Measurements from ENCODE around the gene FITM2.
A peak's percentile ranks its signal among the peaks of the same experiment; 100 is the strongest.
"Not testable (repeated sequence)": the region's sequence is repeated elsewhere in the genome, so short reads cannot be mapped to it uniquely, and the experiment has no call there.

The FITM2 gene, protein sequence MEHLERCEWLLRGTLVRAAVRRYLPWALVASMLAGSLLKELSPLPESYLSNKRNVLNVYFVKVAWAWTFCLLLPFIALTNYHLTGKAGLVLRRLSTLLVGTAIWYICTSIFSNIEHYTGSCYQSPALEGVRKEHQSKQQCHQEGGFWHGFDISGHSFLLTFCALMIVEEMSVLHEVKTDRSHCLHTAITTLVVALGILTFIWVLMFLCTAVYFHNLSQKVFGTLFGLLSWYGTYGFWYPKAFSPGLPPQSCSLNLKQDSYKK

DNA sequence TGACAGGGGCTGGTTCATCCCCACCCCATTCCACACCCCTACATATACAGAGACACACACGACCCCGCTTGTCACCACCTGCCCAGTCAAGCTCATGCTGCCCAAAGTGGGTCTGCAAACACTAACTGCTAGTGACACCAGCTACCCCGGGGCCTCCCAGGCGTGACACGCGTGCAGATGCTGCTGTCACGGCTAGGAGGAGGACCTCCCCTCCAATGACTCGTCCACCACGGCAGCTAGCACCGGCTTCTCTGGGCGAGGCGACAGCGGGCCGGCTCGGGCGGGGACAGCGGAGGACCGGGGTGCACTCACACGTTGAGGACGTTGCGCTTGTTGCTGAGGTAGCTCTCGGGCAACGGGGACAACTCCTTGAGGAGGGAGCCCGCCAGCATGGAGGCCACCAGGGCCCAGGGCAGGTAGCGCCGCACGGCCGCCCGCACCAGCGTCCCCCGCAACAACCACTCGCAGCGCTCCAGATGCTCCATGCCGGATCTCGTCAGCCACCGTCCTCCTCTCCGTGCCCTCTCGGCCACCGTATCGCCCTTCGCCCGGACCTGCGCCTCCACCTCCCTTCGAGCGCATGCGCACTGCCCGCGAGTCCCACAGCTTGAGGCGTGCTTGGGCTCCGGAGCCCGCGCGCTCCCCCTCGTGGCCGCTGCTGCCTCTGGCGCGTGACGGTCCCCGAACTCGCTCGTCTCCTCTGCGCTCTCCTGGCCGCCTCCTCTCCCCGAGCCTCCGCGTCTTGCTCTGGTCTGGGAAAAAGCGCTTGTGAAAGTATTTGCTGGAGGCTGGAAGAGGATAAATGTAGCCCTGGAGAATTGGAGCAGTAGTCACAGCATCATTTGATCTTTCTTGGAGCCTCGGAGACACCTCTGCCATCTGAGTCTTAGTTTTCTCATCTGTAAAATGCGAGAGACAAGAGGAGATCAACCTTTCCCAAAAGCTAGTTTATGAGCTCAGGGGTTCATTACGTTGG is at the start of gene FITM2:
TSS of gene FITM2 (minus strand) at position 539 of the 976 bp plus-strand sequence. CDS start at position 485, 54 bp downstream.
- DNase-seq, result peak; percentile 98

DNA sequence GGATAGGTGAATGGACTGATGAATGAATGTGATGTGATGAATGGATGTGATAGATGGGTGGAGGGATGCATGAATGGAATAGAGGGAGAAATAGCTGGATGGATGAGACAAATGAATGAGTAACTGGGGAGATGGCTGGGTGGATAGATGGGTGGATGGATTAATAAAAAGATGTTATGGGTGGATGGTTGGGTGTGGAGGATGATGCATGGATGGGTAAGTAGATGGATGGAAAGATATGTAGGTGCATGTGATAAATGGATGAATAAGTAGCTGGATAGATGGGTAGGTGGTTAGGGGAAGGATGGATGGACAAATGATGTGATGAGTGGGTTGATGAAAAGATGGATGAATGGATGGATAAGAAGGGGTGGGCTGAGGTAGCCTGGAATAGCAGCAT is 49.2 kb upstream of the FITM2 start:
- DNase-seq, result no peak

DNA sequence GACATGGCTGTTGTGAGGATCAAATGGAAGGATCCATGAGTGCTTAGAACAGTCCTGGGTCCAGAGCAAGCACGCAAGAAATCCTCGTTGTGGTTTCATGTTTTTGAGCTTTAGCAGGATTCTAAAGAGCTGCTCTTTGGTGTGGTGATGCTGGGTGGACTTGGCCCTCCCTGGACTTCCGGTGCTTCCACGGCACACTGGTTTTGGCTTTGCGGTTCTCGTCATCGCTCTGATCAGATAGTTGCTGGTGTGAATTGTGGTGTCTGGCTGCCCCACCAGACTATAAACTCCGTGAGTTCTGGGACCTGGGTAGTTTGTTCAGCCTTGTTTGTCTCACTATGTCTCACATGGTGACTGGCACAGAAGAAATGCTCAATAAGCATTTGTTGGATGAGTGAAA is 47.8 kb upstream of the FITM2 start:
- no peak for DNase-seq

DNA sequence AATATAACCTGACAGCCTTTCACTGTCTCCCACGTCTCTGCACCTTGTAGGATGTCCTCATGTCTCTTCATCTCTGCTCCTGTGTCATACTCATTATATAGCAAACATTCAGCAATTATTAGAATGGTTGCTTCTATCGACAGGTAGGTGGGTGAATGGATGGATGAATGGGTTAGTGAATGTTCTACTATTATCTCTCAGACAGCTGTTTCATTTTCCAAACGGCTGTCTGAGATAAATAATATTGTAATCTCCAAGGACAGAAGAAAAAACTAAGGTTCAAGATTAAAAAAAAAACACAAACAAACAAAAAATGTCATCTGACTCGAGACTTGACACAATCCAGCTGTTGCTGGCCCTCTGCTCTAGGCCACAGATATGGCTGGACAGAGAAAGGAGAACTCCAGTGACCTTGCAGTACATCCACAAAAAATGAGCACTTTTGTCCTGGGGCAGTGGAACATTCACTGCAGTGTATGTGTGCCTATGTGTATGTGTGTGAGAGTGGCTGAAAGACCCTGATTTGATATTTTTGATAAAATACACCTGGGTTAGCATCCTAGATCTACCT is 46.6 kb upstream of the FITM2 start:
- DNase-seq, result no peak

DNA sequence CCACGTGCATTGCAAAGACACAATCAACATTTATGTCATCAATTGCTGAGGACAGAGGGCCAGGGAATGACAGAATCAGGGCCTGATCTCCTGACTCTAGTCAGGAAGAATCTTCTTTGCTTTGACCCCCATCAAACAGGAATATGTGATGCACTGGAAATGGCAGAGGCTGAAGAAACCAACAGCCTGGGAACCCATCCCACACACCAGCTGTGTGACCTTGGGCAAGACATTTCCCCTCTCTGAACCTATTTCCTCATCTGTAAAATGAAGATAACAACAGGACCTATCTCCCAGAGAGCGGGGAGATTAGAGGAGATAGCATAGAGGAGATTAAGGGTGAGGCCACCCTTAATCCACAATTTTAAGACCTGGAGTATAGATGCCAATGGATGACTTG is 46.0 kb upstream of the FITM2 start:
- no peak for DNase-seq

DNA sequence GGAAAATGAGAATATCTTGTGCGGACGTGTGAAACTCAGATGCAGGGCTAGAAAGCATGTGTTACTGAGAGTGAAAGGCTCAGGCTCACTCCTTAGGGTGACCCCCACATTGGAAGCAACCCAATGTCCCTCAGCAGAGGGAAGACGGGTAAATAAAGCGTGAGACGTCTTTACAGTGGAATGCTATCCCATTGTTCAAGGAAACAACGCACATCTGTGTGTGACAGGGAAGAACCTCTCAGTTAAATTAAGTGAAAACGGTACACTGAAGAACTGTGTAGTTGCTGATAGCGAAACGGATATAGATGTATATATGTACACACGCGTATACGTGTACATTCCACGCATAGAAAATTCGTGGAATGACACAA is 45.3 kb upstream of the FITM2 start:
- no peak for DNase-seq

DNA sequence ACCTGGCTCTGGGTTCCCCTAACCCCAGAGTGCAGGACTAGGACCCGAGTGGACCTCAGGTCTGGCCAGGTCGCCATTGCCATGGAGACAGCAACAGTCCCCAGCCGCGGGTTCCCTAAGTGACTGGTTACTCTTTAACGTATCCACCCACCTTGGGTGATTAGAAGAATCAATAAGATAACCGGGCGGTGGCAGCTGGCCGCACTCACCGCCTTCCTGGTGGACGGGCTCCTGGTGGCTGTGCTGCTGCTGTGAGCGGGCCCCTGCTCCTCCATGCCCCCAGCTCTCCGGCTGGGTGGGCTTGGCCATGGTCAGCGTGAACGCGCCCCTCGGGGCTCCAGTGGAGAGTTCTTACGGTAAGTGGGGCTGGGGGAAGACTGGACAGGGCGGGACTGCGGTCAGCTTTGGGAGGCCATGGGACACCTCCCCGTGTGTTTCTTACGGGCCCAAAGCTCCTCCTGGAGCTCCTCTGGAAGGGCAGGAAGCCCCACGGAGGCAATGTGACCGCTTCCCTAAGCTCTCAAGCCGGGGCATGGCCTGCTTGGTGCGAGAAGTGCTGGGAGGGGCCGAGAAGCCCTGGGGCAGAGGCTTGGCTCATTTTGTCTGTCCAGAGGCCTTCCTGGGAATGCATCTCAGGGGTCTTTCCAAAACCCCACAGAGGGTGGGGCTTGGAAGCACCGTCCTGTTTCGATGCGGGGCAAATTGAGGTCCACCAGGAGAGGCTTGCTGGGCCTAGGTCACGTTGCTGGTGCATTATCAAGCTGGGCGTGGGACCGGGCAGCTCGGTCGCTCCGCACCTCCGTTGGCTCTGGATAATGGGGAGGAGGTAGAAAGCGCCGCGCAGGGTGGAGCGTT is 44.7 kb upstream of the FITM2 start, which contains the start of gene HNF4A:
TSS of gene HNF4A (plus strand) at position 202 of the 855 bp plus-strand sequence. CDS start at position 308, 106 bp downstream.
- DNase-seq, result no peak

DNA sequence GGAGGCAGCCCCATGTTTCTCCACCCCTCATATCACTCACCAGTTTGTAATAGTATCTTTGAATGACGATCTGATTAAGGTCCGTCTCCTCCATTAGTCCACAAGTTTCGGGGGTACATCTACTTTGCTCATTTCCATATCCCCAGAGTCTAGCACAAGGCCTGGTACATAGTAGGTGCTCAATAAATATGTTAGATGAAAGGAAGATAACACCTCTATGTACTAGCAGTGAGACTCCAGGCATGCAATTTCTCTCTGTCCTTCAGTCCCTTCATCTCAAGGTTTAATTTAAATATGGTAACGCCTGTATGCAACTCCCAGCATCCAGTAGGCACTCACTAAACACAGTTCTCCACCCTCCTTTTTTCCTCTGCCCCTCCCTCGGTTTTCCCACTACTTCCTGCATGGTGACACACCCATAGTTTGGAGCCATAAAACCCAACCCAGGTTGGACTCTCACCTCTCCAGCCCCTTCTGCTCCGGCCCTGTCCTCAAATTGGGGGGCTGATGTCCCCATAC is 44.0 kb upstream of the FITM2 start:
- no peak for DNase-seq

DNA sequence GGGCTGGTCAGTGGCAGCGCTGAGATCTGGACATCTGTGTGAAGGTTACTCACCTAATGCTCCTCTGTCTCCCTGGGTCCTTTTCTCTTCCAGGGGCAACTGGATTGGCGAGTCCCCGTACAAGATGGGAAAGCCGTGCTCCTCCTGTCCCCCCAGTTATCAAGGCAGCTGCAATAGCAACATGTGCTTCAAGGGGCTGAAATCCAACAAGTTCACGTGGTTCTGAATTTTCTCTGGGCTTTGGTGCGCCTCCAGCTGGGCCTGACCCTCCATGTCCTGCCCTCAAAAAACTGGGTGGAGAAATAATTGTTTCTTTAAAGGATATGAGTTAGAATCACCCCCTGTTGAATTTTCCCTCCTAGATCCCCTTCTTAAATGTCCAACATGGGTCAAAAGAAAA is 39.6 kb upstream of the FITM2 start:
- no peak for DNase-seq

DNA sequence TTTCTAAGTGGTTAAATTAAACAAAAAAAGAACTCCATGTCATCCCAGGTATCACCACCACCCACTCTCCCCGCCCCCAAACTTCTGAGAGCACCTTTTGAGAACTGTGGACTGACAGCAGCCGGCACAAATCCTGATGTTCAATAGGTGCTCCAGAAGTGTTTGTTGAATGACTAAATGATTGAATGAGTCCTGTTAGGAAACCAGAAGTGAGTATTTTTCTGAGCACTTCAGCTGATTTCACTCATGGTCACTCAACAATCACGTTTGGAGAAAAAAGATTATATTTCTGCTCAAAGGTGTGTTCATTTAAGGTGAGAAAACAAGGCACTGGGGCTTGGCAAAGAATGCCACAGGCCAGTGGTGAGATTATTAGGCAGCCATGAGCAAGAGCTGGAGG is 38.3 kb upstream of the FITM2 start:
- DNase-seq, result no peak

DNA sequence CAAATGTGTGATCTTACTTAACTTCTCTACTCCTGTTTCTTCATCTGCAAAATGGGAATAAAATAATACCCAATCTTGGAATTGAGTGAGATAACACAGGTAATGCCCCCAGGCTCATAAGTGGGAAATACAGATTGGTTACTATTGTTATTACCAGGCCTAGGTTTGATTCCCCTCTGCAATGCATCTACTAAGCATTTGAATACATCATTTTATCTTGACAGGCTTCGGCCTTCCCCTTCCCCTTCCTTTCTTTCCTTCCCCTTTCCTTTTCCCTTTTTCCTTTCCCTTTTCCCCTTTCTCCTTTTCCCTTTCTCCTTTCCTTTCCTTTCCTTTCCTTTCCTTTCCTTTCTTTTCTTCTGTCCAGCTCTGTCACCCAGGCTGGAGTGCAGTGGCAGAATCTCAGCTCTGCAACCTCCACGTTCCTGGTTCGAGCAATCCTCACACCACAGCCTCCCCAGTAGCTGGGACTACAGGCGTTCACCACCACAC is 37.2 kb upstream of the FITM2 start:
- DNase-seq, result no peak

DNA sequence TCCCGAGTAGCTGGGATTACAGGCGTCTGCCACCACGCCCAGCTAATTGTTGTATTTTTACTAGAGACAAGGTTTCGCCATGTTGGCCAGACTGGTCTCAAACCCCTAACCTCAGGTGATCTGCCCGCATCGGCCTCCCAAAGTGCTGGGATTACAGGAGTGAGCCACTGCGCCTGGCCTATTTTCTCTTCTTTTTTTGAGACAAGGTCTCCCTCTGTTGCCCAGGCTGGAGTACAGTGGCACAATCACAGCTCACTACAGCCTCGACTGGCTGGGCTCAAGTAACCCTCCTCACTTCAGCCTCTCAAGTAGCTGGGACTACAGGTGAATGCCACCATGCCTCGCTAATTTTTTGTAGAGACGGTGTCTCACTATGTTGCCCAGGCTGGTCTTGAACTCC is 34.9 kb upstream of the FITM2 start:
- DNase-seq, result not testable (repeated sequence)

DNA sequence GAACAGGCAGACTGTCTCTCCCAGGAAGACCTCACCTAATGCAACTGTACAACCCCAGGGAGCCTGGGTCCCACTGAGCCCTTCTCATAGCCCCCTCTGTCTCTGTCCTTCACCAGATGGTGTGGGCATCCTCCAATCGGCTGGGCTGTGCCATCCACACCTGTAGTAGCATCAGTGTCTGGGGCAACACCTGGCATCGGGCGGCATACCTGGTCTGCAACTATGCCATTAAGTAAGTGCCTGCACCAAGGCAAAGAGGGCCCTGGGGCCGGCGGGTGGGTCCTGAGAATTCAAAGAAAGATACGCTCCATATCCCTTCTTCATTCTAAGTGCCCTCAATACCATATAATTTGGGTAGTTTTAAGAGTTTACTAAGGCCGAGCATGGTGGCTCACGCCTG is 34.1 kb upstream of the FITM2 start:
- no peak for DNase-seq

DNA sequence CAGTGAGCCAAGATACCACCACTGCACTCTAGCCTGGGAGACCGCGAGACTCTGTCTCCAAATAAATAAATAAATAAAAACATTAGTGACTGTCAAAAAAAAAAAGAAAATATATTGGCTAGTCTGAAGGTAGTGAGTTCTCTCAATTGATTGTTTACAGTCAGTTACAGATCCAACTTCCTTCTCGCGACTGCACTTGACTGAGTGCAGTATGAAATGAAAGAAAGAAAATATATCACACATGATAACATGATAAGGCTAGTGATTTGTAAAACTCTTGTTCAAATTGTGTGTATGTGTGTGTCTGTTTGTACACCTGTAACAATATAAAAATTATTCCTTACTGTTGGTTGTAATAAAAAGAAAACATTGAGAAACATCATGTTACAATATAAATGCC is 33.7 kb upstream of the FITM2 start:
- no peak for DNase-seq

DNA sequence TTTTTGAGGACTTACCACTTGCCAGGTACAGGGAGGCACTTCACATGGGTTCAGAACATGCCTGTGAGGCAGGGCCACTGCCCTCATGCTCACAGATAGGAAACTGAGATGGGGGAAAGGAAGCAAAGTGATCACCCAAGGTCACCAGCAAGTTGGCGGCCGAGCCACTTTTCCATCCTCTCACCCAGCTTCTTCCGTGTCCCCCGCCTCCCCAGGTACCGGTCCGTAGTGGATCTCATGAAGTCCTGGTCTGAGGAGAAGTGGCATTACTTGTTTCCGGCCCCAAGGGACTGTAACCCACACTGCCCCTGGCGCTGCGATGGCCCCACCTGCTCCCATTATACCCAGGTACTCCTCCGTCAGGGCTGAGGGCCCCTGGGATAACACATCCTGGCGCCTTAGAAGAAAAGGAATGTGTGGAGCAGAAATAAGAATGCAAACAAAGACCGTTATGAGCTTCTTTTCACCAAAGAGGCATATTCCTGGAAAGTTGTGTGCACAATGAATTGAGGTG is 32.2 kb upstream of the FITM2 start:
- no peak for DNase-seq

DNA sequence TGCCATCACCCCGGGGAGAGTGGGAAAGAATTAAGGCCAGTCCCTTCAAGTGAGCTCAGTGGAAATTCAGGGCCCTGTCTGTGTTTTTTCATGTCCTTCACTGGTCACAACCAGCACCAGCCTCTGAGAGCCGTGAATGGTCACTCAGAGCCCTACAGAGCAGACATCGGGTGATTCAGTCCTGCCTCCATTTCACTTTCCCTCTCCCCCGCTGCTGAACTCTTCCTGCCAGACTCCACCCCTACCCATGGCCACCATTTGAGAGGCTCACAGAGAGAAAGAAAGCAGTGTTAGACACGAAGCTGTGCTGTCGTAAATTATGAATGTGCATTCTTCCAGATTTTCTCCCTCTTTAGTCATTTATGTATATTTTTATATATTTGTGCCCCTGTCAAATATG is 31.2 kb upstream of the FITM2 start:
- no peak for DNase-seq

DNA sequence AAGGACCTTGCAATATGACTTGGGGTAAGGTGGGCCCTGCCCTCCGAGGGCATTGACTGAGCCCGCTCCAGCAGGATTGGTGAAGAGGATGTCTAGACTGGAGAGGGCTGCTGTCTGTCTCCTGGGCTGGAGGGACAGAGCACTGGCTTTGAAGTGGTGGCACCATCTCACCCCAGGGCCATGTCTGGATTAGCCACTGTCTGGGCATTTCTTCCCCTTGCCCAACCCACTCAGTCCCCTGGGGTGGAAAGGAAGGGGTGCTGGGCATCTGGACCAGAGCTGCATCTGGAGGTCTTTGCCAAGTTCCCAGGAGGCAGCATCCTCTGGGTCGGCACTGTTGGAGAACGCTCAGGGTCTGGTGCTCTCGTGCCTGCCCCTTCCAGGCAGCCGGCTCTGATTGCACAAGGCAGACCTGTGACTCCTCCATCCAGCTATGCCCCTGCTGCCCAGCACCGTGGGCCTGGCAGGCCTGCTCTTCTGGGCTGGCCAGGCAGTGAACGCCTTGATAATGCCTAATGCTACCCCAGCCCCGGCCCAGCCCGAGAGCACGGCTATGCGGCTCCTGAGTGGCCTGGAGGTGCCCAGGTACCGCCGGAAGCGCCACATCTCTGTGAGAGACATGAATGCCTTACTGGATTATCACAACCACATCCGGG is 25.9 kb upstream of the FITM2 start, which contains the start of gene R3HDML:
TSS of gene R3HDML (plus strand) at position 319 of the 656 bp plus-strand sequence. CDS start at position 434, 115 bp downstream.
- no peak for DNase-seq

DNA sequence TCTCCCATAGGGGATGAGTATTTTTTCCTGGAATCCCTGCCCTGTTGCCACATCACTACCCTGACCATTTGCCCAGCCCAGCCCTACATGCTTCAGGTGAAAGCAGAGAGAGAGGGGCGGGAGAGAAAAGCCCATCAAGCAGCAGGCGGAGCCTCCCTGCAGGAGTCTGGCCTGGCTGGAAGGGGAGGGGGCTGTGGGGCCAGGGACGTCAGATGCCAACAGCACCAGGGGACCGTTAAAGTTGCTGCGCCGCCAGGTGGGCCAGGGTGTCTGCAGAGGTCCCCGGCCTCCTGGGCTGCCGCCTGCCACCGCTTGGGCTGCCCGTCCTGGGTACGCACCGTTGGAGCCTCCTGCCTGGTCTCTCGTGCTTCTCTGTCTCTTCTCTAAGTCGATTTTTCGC is 25.1 kb upstream of the FITM2 start:
- no peak for DNase-seq

DNA sequence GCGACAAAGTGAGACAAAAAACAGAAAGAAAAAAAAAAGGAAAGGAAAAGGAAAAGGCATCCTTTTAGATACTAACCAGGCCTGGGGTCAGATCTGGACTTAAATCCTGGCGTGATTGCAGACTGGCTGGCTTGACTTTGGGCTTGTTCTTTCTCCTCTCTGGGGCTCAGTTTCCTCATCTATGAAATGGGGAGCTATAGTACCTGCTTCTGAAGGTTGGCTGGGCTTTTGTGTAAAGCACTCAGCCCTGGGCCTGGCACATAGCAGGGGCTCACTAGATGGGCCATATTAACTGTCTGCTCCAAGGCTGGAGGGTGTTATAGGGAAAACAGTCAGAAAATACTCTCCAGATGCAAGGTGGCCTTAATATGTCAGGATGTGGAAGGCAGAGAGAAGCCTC is 24.7 kb upstream of the FITM2 start:
- DNase-seq, result no peak

DNA sequence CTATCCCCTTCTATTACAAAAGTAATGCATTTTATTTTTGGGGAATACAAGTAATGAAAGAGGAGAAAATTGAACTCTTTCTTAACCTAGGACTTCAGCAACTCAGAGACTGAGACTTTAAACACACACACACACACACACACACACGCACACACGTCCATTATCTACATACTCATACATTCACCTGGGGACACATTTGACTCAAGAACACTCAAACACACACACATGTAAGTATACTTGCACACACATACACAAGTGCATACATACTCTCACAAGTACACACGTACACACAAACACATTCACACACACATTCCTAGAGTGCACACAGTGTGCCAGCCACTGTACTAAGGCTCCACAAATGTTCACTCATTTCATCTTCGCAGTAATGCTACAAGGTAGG is 23.7 kb upstream of the FITM2 start:
- no peak for DNase-seq

DNA sequence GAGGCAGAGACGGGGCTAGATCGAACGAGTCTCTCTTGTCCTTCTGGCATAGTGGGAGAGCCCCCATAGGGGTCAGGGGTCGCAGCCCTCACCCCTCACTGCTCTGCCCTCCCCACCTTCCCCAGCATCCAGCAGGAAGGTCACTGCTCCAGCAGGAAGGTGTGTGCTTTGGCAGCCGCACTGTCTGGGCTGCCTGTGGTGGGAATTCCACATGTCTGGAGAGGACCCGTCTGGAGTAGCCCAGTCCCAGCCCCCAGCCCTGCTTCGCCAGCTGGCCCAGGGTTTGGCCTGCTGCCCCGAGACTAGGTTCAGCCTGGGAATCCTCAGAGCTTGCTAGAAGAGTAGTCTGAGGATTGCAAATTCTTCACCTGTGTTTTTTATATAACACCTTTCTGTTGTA is 23.3 kb upstream of the FITM2 start:
- no peak for DNase-seq
